H1 (cell line): ENCODE results near the gene WFIKKN1. TPM values are rescaled to one million over a fixed set of nuclear protein-coding genes. Genes with fewer than 3 reads are reported as not detected.

Experiments used
- CTCF ChIA-PET: fragments of 300-600 bp; sonication (Branson Sonifier 250); formaldehyde crosslinking; loops from one replicate; lab custom pipeline; 2021; ENCODE audit not compliant: partially characterized antibody; lab: Charles Lee
- POLR2A ChIA-PET: fragments of 300-600 bp; sonication (Branson Sonifier 250); formaldehyde crosslinking; loops from one replicate; lab custom pipeline; 2021; ENCODE audit warnings: inconsistent platforms; ENCODE audit not compliant: partially characterized antibody; lab: Charles Lee
- DNase-seq, 2 experiments: peaks; one replicate each; pipeline versions ENCODE4 v3.0.0 to v3.0.0-alpha.2; 2010 to 2022; ENCODE audit warnings: low spot score in 2 of 2, low read depth in 1 of 2, mixed read lengths in 1 of 2
- FAIRE-seq: peaks from 2 replicates; lab custom pipeline; 2011; peaks lifted over from hg19 to GRCh38; lab: Jason Lieb, UNC
- H2AFZ ChIP-seq: 2 replicates; pipeline ENCODE4 v1.8.1; 2012; ENCODE audit warnings: low read length, inconsistent platforms
- H2AK5ac ChIP-seq: 2 replicates; pipeline ENCODE4 v1.6.1; 2013; ENCODE audit warnings: low read depth, low read length
- H2BK120ac ChIP-seq: replicated peaks from 2 replicates; pipeline ENCODE3; 2013; ENCODE audit warnings: low read depth, low read length, inconsistent platforms
- H2BK12ac ChIP-seq: 2 replicates; pipeline ENCODE4 v1.6.1; 2013; ENCODE audit warnings: low read depth, low read length
- H2BK15ac ChIP-seq: 2 replicates; pipeline ENCODE4 v1.6.1; 2013; ENCODE audit warnings: low read length
- H2BK20ac ChIP-seq: 2 replicates; pipeline ENCODE4 v1.6.1; 2013; ENCODE audit warnings: low read length
- H2BK5ac ChIP-seq: 2 replicates; pipeline ENCODE4 v1.6.1; 2013; ENCODE audit warnings: low read depth, low read length
- H3K14ac ChIP-seq: 2 replicates; pipeline ENCODE4 v1.6.1; 2013; ENCODE audit warnings: inconsistent platforms; ENCODE audit not compliant: insufficient read length
- H3K18ac ChIP-seq: 2 replicates; pipeline ENCODE4 v1.6.1; 2013; ENCODE audit warnings: low read length; ENCODE audit errors: extremely low read depth
- H3K23ac ChIP-seq: 2 replicates; pipeline ENCODE4 v1.6.1; 2013; ENCODE audit warnings: inconsistent platforms; ENCODE audit not compliant: insufficient read length
- H3K23me2 ChIP-seq: 2 replicates; pipeline ENCODE4 v1.6.1; 2013; ENCODE audit warnings: low read depth, low read length
- H3K27ac ChIP-seq: 2 replicates; pipeline ENCODE4 v1.6.1; 2011; ENCODE audit warnings: low read depth, low read length, inconsistent platforms
- H3K27me3 ChIP-seq, 4 experiments: replicated peaks in 1 of 4; 1 replicate in 1 of 4; 2 replicates in 3 of 4; pipeline versions ENCODE4 v1.6.1 to v1.8.1; 2011 to 2013; ENCODE audit warnings: low read length in 3 of 4, mild to moderate bottlenecking in 3 of 4, inconsistent platforms in 2 of 4, mixed read lengths in 2 of 4, moderate library complexity in 1 of 4; ENCODE audit not compliant: control insufficient read depth in 3 of 4, insufficient read depth in 3 of 4; ENCODE audit errors: extremely low read depth in 1 of 4
- H3K36me3 ChIP-seq, 4 experiments: 2 replicates each; pipeline versions ENCODE4 v1.6.1 to v1.8.1; 2011 to 2013; ENCODE audit warnings: mild to moderate bottlenecking in 4 of 4, low read length in 3 of 4, moderate library complexity in 2 of 4, control low read depth in 1 of 4, inconsistent platforms in 1 of 4; ENCODE audit not compliant: insufficient read depth in 4 of 4, control insufficient read depth in 2 of 4
- H3K4ac ChIP-seq: replicated peaks from 2 replicates; pipeline ENCODE3; 2013; ENCODE audit warnings: low read length, low read depth, mixed read lengths, inconsistent platforms; ENCODE audit not compliant: insufficient read length
- H3K4me1 ChIP-seq, 4 experiments: replicated peaks in 1 of 4; 1 replicate in 1 of 4; 2 replicates in 3 of 4; pipeline versions ENCODE4 v1.6.1 to v1.8.1; 2011 to 2013; ENCODE audit warnings: low read length in 3 of 4, inconsistent platforms in 2 of 4, mixed read lengths in 1 of 4; ENCODE audit not compliant: insufficient read depth in 4 of 4, control insufficient read depth in 3 of 4
- H3K4me2 ChIP-seq, 2 experiments: 2 replicates each; pipeline versions ENCODE4 v1.6.1 to v1.8.1; 2011 to 2013; ENCODE audit warnings: low read depth in 2 of 2, low read length in 2 of 2, control low read depth in 1 of 2, inconsistent platforms in 1 of 2, mild to moderate bottlenecking in 1 of 2; ENCODE audit not compliant: insufficient read depth in 1 of 2
- H3K4me3 ChIP-seq, 4 experiments: fragments of 200-600, 300-600 bp in 1 of 4; sonication (generic), shearing (Covaris generic), sonication (Bioruptor Twin) in 1 of 4; 2 replicates each; pipeline versions ENCODE4 v1.5.1 to v1.8.1; 2011 to 2016; ENCODE audit warnings: low read length in 4 of 4, low read depth in 3 of 4, control low read depth in 2 of 4, inconsistent platforms in 2 of 4, mild to moderate bottlenecking in 2 of 4, mixed read lengths in 1 of 4, moderate library complexity in 1 of 4; ENCODE audit not compliant: insufficient read depth in 2 of 4; ENCODE audit errors: extremely low read depth in 1 of 4
- H3K56ac ChIP-seq: replicated peaks from 2 replicates; pipeline ENCODE3; 2013; ENCODE audit warnings: low read depth, mild to moderate bottlenecking, mixed read lengths, low read length, inconsistent platforms; ENCODE audit not compliant: insufficient read length
- H3K79me1 ChIP-seq: 2 replicates; pipeline ENCODE4 v1.6.1; 2013; ENCODE audit warnings: low read depth, low read length, control low read depth
- H3K79me2 ChIP-seq, 2 experiments: 2 replicates each; pipeline versions ENCODE4 v1.6.1 to v1.8.1; 2012 to 2013; ENCODE audit warnings: low read length in 2 of 2, mild to moderate bottlenecking in 2 of 2, inconsistent platforms in 1 of 2; ENCODE audit not compliant: insufficient read depth in 2 of 2, control insufficient read depth in 1 of 2
- H3K9ac ChIP-seq, 4 experiments: replicated peaks in 1 of 4; 1 replicate in 1 of 4; 2 replicates in 3 of 4; pipeline versions ENCODE4 v1.6.1 to v1.8.1; 2011 to 2013; ENCODE audit warnings: low read depth in 3 of 4, low read length in 3 of 4, control low read depth in 2 of 4, mild to moderate bottlenecking in 2 of 4, moderate library complexity in 2 of 4, inconsistent platforms in 1 of 4; ENCODE audit errors: extremely low read depth in 1 of 4
- H3K9me3 ChIP-seq, 2 experiments: 2 replicates each; pipeline versions ENCODE4 v1.6.1 to v1.8.1; 2012 to 2013; ENCODE audit warnings: mild to moderate bottlenecking in 2 of 2, moderate library complexity in 2 of 2, control low read depth in 1 of 2, inconsistent platforms in 1 of 2, low read depth in 1 of 2, low read length in 1 of 2, mixed read lengths in 1 of 2; ENCODE audit not compliant: insufficient read depth in 2 of 2
- H4K20me1 ChIP-seq, 2 experiments: replicated peaks in 1 of 2; 2 replicates each; pipeline versions ENCODE3 to v1.8.1; 2011 to 2013; ENCODE audit warnings: inconsistent platforms in 2 of 2, low read length in 2 of 2, mild to moderate bottlenecking in 1 of 2; ENCODE audit not compliant: insufficient read depth in 2 of 2, control insufficient read depth in 1 of 2
- H4K5ac ChIP-seq: 2 replicates; pipeline ENCODE4 v1.6.1; 2013; ENCODE audit warnings: low read length, low read depth, mixed read lengths, inconsistent platforms; ENCODE audit not compliant: insufficient read length
- H4K8ac ChIP-seq: 2 replicates; pipeline ENCODE4 v1.8.0; 2013; ENCODE audit warnings: mild to moderate bottlenecking, moderate library complexity, low read length, inconsistent platforms; ENCODE audit not compliant: insufficient read depth; ENCODE audit errors: extremely low read depth
- H4K91ac ChIP-seq: replicated peaks from 2 replicates; pipeline ENCODE3; 2013; ENCODE audit warnings: low read length, mixed read lengths, inconsistent platforms; ENCODE audit not compliant: insufficient read length
- FOSL1 ChIP-seq: IDR thresholded peaks from 2 replicates; pipeline ENCODE4 v1.6.1; 2011; ENCODE audit warnings: mild to moderate bottlenecking, low read depth, low read length, moderate library complexity; ENCODE audit not compliant: insufficient read depth
- KDM1A ChIP-seq: fragments of 200-600, 300-600 bp; sonication (generic); IDR thresholded peaks from 2 replicates; pipeline ENCODE4 v1.7.1; 2016; ENCODE audit warnings: mild to moderate bottlenecking, low read length, borderline replicate concordance
- KDM5A ChIP-seq: fragments of 200-600 bp; IDR thresholded peaks from 2 replicates; pipeline ENCODE4 v1.7.1; 2012; ENCODE audit warnings: mild to moderate bottlenecking, low read length, inconsistent platforms, mixed read lengths
- MAX ChIP-seq: IDR thresholded peaks from 2 replicates; pipeline ENCODE4 v1.6.1; 2012; ENCODE audit warnings: inconsistent platforms
- PHF8 ChIP-seq: fragments of 200-600 bp; sonication (generic); conservative IDR thresholded peaks from 2 replicates; pipeline ENCODE4 v1.7.1; 2012; ENCODE audit warnings: low read depth, mild to moderate bottlenecking, inconsistent platforms, low read length, moderate library complexity
- POU5F1 ChIP-seq: IDR thresholded peaks from 2 replicates; pipeline ENCODE4 v1.6.1; 2011; ENCODE audit warnings: low read depth, mild to moderate bottlenecking, low read length, moderate library complexity
- RXRA ChIP-seq: IDR thresholded peaks from 2 replicates; pipeline ENCODE4 v1.6.1; 2011; ENCODE audit warnings: low read depth, mild to moderate bottlenecking, low read length, moderate library complexity; ENCODE audit not compliant: insufficient read depth
- SIN3A ChIP-seq, 2 experiments: IDR thresholded peaks in 1 of 2; conservative IDR thresholded peaks in 1 of 2; 2 replicates each; pipeline ENCODE4 v1.6.1; 2011 to 2012; ENCODE audit warnings: low read length in 2 of 2, improper control_type of control experiment in 1 of 2, low read depth in 1 of 2, mild to moderate bottlenecking in 1 of 2
- TCF12 ChIP-seq: IDR thresholded peaks from 2 replicates; pipeline ENCODE4 v1.6.1; 2011; ENCODE audit warnings: low read depth, mild to moderate bottlenecking, low read length
- WGBS, 2 experiments: shearing (Covaris generic) in 1 of 2; methylation state at CpG; one replicate each; pipeline versions ENCODE4 v1.1.6 to v1.1.7; 2013 to 2015; ENCODE audit warnings: low lambda C conversion rate in 2 of 2, mixed read lengths in 2 of 2, inconsistent platforms in 1 of 2, low coverage in 1 of 2, missing lambda C conversion rate in 1 of 2; ENCODE audit not compliant: insufficient replicate concordance in 2 of 2, insufficient coverage in 1 of 2, insufficient read length in 1 of 2; ENCODE audit errors: extremely low coverage in 1 of 2, missing lambda C conversion rate in 1 of 2; 5-methylcytosine and 5-hydroxymethylcytosine counted together
- polyA plus RNA-seq, 7 experiments: library from polyadenylated mRNA; depleted of rRNA in 3 of 7; stranded (reverse) in 5 of 7; unstranded in 2 of 7; fragments of >200 nt in 5 of 7; fragments of 200-250 nt in 2 of 7; gene quantifications; 1 replicate in 5 of 7; 2 replicates in 1 of 7; 4 replicates in 1 of 7; pipeline versions ENCODE4 v1.2.1 to v1.2.3, GENCODE V29; 2011 to 2013; ENCODE audit warnings: missing spikeins in 2 of 7, mixed read lengths in 2 of 7
- total RNA-seq: library from RNA; stranded (reverse); fragmentation: NEBNext Ultra II Directional; extraction: Animal tissue kit (Norgen Biotek cat#: 25700); gene quantifications from 2 replicates; pipeline ENCODE4 v1.2.1, GENCODE V29; 2021

WFIKKN1 gene
- total and polyA plus RNA-seq, 2 of the 8 experiments (the other 6 are each of a cell fraction or from before 2014, with no cell fraction given) = 11.4 to 15.8 TPM

GRCh38 chr16:642189-643049 is 11.6 kb downstream of the WFIKKN1 start:
- H3K23ac ChIP-seq = no peak overlapping the region
- peak in 1 of 2 experiments; percentile 73 for DNase-seq
- 19% methylated on average over 36 of the region's 72 CpGs; no CpG with 5 or more reads in 1 of the 2 experiments for WGBS, 2 experiments
- TF ChIP-seq TCF12 = no peak
- no peak for TF ChIP-seq FOSL1
- TF ChIP-seq MAX = peak; percentile 90
- no peak for TF ChIP-seq RXRA
- TF ChIP-seq POU5F1 = no peak
- peak in 1 of 2 experiments; percentile 24; a peak in 1 of 4 replicates for TF ChIP-seq SIN3A (conservative IDR thresholded peaks at IDR 0.05 in 1 of 2, IDR thresholded peaks at IDR 0.05 in 1 of 2; ENCODE audit: low read depth in 1 of 2, low read length in 2 of 2)
- TF ChIP-seq KDM5A = no peak
- TF ChIP-seq KDM1A = no peak
- TF ChIP-seq PHF8 = 0 out of 2 replicates have a peak, but pooled peaks have one; percentile 5

More at GRCh38 chr16:642189-643049, 11.6 kb downstream of the WFIKKN1 start:
- Histone ChIP-seq H3K27me3 (peaks cover 0 to 5% (median 1%) of the 10 kb centered on the region in 4 experiments; a peak in 2 of 7 replicates), H3K4me3 (peak overlapping the region; percentile 51 to 88 (median 61)), H2BK12ac (no peak overlapping the region), H3K4me2 (peak overlapping the region; percentile 56 to 80), H2BK5ac (peak overlapping the region; percentile 81; the same call in 1 of the 2 replicates), H3K23me2 (peaks cover 8% of the 10 kb centered on the region; the same call in 1 of the 2 replicates), H3K9me3 (no peaks in the 10 kb centered on the region), H3K18ac (peak overlapping the region; percentile 48), H3K79me1 (no peaks in the 10 kb centered on the region; the same call in 1 of the 2 replicates), H3K4ac (peak overlapping the region; percentile 44), H2AFZ (no peak overlapping the region; the same call in 1 of the 2 replicates), H2BK15ac (no peak overlapping the region), H4K8ac (peak overlapping the region; percentile 84; the same call in 1 of the 2 replicates), H3K79me2 (peaks cover 0 to 2% of the 10 kb centered on the region in 2 experiments; a peak in 1 of 4 replicates), H3K36me3 (no peaks in the 10 kb centered on the region), H3K14ac (no peak overlapping the region), H4K91ac (peak overlapping the region; percentile 54), H4K20me1 (peaks cover 0 to 5% of the 10 kb centered on the region in 2 experiments), H4K5ac (no peak overlapping the region), H3K4me1 (peaks cover 0 to 26% (median 20%) of the 10 kb centered on the region in 4 experiments; a peak in 6 of 7 replicates), H2BK120ac (no peak overlapping the region), H3K9ac (peak overlapping the region in 3 of 4 experiments; percentile 42 to 67 (median 55); a peak in 5 of 7 replicates), H2AK5ac (no peak overlapping the region), H3K27ac (no peak overlapping the region), H2BK20ac (no peak overlapping the region), H3K56ac (peak overlapping the region; percentile 77)
- POLR2A ChIA-PET = interaction anchor here (0.9 to 1.4 kb wide), 7 partner anchors 11 to 115 kb away, joined by 3 to 5 read pairs (median 3); partner anchors contain the start of genes CAPN15, JMJD8 and WDR24
- FAIRE-seq = no peak
- CTCF ChIA-PET = interaction anchor here (1.0 to 3.4 kb wide), 3 partner anchors 18 to 39 kb away, joined by 3 to 22 read pairs (median 5); no protein-coding TSS in a partner anchor
